ENCODE measurements around the gene NAV3. TPM values are rescaled to one million over a fixed set of nuclear protein-coding genes. Genes with fewer than 3 reads are reported as not detected.

The NAV3 gene
- total RNA-seq, 1 experiment from 2014 or later, result 3.0 TPM

- no peaks in the 10 kb centered on the region for H3K9me3 ChIP-seq (ENCODE audit: control insufficient read depth, low read depth, low read length)
- no peak overlapping the region for H2BK5ac ChIP-seq (ENCODE audit: insufficient read length, low read length)
- Mint-ChIP-seq H3K4me1 (peaks cover 25 to 30% of the 10 kb centered on the region in 2 experiments), H3K27me3 (ENCODE audit: low read depth) (no peaks in the 10 kb centered on the region), H3K36me3 (ENCODE audit: insufficient read depth in 1 of 3, low read depth in 3 of 3) (no peaks in the 10 kb centered on the region), H3K27ac (peak overlapping the region in 1 of 3 experiments; percentile 1; a peak in 2 of 7 replicates), H3K9me3 (no peaks in the 10 kb centered on the region), H3K4me3 (no peak overlapping the region)
- H4K20me1 ChIP-seq (ENCODE audit: control insufficient read depth, insufficient read depth, insufficient read length), result no peaks in the 10 kb centered on the region
- H4K5ac ChIP-seq (ENCODE audit: insufficient read length, low read depth, low read length), result no peak overlapping the region
- peaks cover 8% of the 10 kb centered on the region for H3K4me1 ChIP-seq (ENCODE audit: insufficient read depth, low read length)
- H4K8ac ChIP-seq (replicated peaks; ENCODE audit: insufficient read length, low read depth, low read length), result no peak overlapping the region
- no peak overlapping the region for H4K91ac ChIP-seq (ENCODE audit: insufficient read length, low read depth, low read length)
- H2AK5ac ChIP-seq (ENCODE audit: insufficient read length, low read length), result no peak overlapping the region
- no peak overlapping the region for H2AFZ ChIP-seq (ENCODE audit: low read length)
- TF ChIP-seq, protein P1, sequence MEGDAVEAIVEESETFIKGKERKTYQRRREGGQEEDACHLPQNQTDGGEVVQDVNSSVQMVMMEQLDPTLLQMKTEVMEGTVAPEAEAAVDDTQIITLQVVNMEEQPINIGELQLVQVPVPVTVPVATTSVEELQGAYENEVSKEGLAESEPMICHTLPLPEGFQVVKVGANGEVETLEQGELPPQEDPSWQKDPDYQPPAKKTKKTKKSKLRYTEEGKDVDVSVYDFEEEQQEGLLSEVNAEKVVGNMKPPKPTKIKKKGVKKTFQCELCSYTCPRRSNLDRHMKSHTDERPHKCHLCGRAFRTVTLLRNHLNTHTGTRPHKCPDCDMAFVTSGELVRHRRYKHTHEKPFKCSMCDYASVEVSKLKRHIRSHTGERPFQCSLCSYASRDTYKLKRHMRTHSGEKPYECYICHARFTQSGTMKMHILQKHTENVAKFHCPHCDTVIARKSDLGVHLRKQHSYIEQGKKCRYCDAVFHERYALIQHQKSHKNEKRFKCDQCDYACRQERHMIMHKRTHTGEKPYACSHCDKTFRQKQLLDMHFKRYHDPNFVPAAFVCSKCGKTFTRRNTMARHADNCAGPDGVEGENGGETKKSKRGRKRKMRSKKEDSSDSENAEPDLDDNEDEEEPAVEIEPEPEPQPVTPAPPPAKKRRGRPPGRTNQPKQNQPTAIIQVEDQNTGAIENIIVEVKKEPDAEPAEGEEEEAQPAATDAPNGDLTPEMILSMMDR (conservative IDR thresholded peaks at IDR 0.05), result no peak
- no peak overlapping the region for H3K27ac ChIP-seq (ENCODE audit: insufficient read length, low read depth, low read length)
- no peak overlapping the region for H3K14ac ChIP-seq (ENCODE audit: insufficient read depth, low read length)
- no peak overlapping the region for H3K4me2 ChIP-seq (ENCODE audit: insufficient read depth, insufficient read length, low read length)
- no peak for DNase-seq
- no peak overlapping the region for H3K18ac ChIP-seq (ENCODE audit: insufficient read length, low read depth, low read length)
- H3K23ac ChIP-seq (ENCODE audit: insufficient read length, low read depth, low read length), result no peak overlapping the region
- no peak overlapping the region for H3K4ac ChIP-seq (ENCODE audit: low read depth, low read length)
- no peak overlapping the region for H3K9ac ChIP-seq (ENCODE audit: extremely low read depth, insufficient read length, low read length)
- H3K27me3 ChIP-seq (ENCODE audit: insufficient read depth, low read length), result no peaks in the 10 kb centered on the region; the same call in 1 of the 2 replicates
- no peak overlapping the region for H3T11ph ChIP-seq (ENCODE audit: low read length)
- H2BK20ac ChIP-seq (ENCODE audit: low read depth, low read length, poor library complexity, severe bottlenecking), result no peak overlapping the region
- no peaks in the 10 kb centered on the region for H3K23me2 ChIP-seq (ENCODE audit: insufficient read length, low read depth, low read length, poor library complexity, severe bottlenecking)
- H3K79me2 ChIP-seq (ENCODE audit: insufficient read depth, low read length), result no peaks in the 10 kb centered on the region
- H2BK120ac ChIP-seq (ENCODE audit: low read depth, low read length, poor library complexity, severe bottlenecking), result no peak overlapping the region
- H3K79me1 ChIP-seq (ENCODE audit: insufficient read depth, low read depth, low read length, poor library complexity, severe bottlenecking), result no peaks in the 10 kb centered on the region
- no peak overlapping the region for H2BK12ac ChIP-seq (ENCODE audit: insufficient read length, low read depth, low read length)
- H3K56ac ChIP-seq (ENCODE audit: insufficient read length, low read depth, low read length), result no peak overlapping the region
- H2BK15ac ChIP-seq (ENCODE audit: low read depth, low read length), result no peak overlapping the region
These were observed 45.5 kb upstream of the NAV3 start for GRCh38 chr12:77785211-77785610.
